ENCODE measurements around the gene INSYN2B. TPM values are rescaled to one million over a fixed set of nuclear protein-coding genes. Genes with fewer than 3 reads are reported as not detected.

Gene INSYN2B
- total RNA-seq, 1 donor from 2014 or later, result 3.0 TPM

GRCh38 chr5:169895926-169896325 is 84.4 kb downstream of the INSYN2B start:
- DNase-seq (ENCODE audit: extremely low read depth, low read depth, low spot score), result no peak

- no peak for DNase-seq (ENCODE audit: extremely low read depth, low read depth, low spot score)
Measured at GRCh38 chr5:169893571-169893970, 86.7 kb downstream of the INSYN2B start.

- DNase-seq (ENCODE audit: extremely low read depth, low read depth, low spot score), result no peak
Measured at GRCh38 chr5:169893010-169893409, 87.3 kb downstream of the INSYN2B start.

GRCh38 chr5:169889572-169889971 is 90.7 kb downstream of the INSYN2B start:
- no peak for DNase-seq (ENCODE audit: extremely low read depth, low read depth, low spot score)

GRCh38 chr5:169886677-169887076 is 93.6 kb downstream of the INSYN2B start:
- DNase-seq (ENCODE audit: extremely low read depth, low read depth, low spot score), result no peak

GRCh38 chr5:169886033-169886432 is 94.3 kb downstream of the INSYN2B start:
- no peak for DNase-seq (ENCODE audit: extremely low read depth, low read depth, low spot score)

GRCh38 chr5:169881702-169882303 is 98.5 kb downstream of the INSYN2B start:
- no peak for DNase-seq (ENCODE audit: extremely low read depth, low read depth, low spot score)

GRCh38 chr5:169880785-169881184 is 99.5 kb downstream of the INSYN2B start:
- DNase-seq (ENCODE audit: extremely low read depth, low read depth, low spot score), result no peak

- DNase-seq (ENCODE audit: extremely low read depth, low read depth, low spot score), result no peak
Measured at GRCh38 chr5:169880012-169880663, 100.2 kb downstream of the INSYN2B start.

GRCh38 chr5:169876386-169876785 is 103.9 kb downstream of the INSYN2B start:
- no peak for DNase-seq (ENCODE audit: extremely low read depth, low read depth, low spot score)

- no peak for DNase-seq (ENCODE audit: extremely low read depth, low read depth, low spot score)
Measured at GRCh38 chr5:169875731-169876130, 104.6 kb downstream of the INSYN2B start.

- DNase-seq (ENCODE audit: extremely low read depth, low read depth, low spot score), result no peak
Measured at GRCh38 chr5:169875091-169875728, 105.1 kb downstream of the INSYN2B start.

- DNase-seq (ENCODE audit: extremely low read depth, low read depth, low spot score), result no peak
Measured at GRCh38 chr5:169874621-169875020, 105.7 kb downstream of the INSYN2B start.

GRCh38 chr5:169873642-169874041 is 106.7 kb downstream of the INSYN2B start:
- no peak for DNase-seq (ENCODE audit: extremely low read depth, low read depth, low spot score)

GRCh38 chr5:169871826-169872490 is 108.3 kb downstream of the INSYN2B start:
- no peak for DNase-seq (ENCODE audit: extremely low read depth, low read depth, low spot score)

- DNase-seq (ENCODE audit: extremely low read depth, low read depth, low spot score), result no peak
Measured at GRCh38 chr5:169870211-169870610, 110.1 kb downstream of the INSYN2B start.

GRCh38 chr5:169869066-169869465 is 111.2 kb downstream of the INSYN2B start:
- no peak for DNase-seq (ENCODE audit: extremely low read depth, low read depth, low spot score)

- no peak for DNase-seq (ENCODE audit: extremely low read depth, low read depth, low spot score)
Measured at GRCh38 chr5:169867347-169867746, 112.9 kb downstream of the INSYN2B start.

- DNase-seq (ENCODE audit: extremely low read depth, low read depth, low spot score), result no peak
Measured at GRCh38 chr5:169864483-169864882, 115.8 kb downstream of the INSYN2B start.

GRCh38 chr5:169862391-169862811 is 117.9 kb downstream of the INSYN2B start:
- no peak for DNase-seq (ENCODE audit: extremely low read depth, low read depth, low spot score)

- no peak for DNase-seq (ENCODE audit: extremely low read depth, low read depth, low spot score)
Measured at GRCh38 chr5:169861934-169862333, 118.4 kb downstream of the INSYN2B start.

GRCh38 chr5:169861433-169861832 is 118.9 kb downstream of the INSYN2B start:
- no peak for DNase-seq (ENCODE audit: extremely low read depth, low read depth, low spot score)
